DMS114 treated with DMSO at 0.1 percent for 48 hours (cell line): Measurements from ENCODE around the gene NSG1.

ENCODE experiments used
- DNase-seq: peaks from one replicate; lab custom pipeline; 2025; ENCODE audit not compliant: unreplicated experiment; lab: John Stamatoyannopoulos, UW

The NSG1 gene

DNA sequence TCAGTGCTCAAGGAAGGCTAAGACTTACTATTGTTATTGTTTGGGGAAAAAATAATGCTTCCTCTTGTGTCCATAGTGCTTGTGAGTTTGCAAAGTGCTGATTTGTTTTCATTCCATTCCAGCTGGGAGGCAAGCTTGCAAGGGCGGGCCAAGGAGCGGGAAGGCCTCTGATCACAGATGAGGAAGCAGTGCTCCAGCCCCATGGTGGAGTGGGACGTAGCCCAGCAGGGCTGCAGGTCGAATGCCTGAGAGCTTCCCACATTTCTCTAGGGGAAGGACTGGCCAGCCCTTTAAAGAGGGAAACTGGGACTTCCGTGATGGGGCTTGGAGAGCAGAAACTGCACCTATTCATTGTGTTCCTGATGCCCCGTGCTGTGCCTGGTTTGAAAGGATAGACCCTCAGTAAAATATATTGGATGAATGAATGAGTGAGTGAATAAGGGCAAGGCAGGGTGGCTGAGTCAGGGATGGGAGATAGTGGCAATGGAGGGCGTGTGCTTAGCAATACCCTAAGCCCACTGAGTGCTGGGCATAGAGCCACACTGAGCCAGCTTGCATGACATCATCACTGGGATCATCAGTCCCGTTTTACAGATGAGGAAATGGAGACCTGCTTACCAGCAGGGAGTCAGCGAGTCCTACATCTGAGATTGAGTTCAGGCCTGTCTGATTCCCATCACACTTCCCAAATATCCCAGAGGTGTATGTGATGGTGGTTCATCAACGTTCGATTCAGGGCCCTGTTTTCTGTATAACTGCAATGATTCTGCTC is 17.9 kb upstream of the NSG1 start:
- DNase-seq, result no peak

DNA sequence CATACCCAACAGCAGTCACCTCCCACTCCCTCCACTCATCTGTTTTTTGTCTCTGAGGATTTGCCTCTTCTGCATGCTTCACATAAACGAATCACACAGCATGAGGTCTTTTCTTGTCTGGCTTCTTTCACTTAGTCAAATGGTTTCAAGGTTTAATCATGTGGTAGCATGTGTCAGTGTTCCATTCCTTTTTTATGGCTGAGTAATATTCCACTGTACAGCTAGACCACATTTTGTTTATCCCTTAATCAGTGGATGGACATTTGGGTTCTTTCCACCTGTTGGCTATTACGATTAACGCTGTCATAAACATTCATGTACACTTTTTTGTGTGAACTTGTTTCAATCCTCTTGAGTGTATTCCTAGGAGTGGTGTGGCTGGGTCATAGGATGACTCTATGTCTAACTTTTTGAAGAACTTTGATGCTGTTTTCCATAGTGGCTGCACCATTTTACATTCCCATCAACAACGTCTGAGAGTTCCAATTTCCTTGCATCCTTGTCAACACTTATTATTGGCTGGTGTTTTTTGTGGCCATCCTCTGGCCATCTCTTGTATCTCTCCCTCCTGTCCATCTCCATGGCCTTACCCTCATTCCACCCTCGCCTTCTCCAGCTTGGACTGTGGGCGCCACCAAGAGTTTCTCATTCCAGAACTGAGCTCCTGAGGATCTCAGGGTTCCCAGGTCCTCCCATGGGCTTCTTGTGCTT is 12.4 kb upstream of the NSG1 start:
- DNase-seq, result no peak

DNA sequence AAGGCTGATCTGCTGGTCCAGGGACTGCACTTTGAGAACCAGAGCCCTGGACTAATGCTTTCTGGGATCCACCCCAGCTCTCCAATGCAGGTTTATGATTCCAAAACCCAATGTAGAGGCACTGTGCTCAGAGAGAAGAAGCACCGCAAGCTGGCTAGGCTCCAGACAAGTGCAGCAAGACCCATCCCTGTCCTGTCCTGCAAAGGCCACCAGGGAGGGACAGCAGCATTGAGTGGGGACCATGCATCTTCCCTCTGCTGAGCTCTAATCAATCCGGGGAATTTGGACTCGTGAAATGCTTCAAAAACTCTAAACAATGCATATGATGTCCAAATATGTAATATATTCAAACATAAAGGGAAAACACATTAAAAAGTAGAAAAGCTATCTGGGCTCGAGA is 10.8 kb upstream of the NSG1 start:
- no peak for DNase-seq

DNA sequence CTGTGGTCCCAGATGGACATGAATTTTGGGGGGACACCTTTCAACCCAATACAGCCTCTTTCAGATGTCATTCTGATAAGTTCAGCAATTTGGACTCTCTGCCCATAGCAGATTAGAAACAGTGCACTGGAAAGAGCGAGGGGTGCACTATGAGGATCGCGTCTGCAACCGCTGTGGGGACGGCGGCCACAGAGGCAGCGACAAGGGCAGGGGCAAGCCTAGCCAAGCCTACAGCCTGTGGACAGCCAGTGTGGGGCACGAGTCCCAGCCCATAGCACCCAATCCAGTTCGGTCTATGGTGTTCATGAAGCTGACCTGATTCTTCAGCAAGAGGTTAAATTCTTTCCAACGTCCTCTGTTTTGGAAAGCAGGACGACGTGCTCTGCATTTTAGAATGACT is 9.7 kb upstream of the NSG1 start:
- DNase-seq, result no peak

DNA sequence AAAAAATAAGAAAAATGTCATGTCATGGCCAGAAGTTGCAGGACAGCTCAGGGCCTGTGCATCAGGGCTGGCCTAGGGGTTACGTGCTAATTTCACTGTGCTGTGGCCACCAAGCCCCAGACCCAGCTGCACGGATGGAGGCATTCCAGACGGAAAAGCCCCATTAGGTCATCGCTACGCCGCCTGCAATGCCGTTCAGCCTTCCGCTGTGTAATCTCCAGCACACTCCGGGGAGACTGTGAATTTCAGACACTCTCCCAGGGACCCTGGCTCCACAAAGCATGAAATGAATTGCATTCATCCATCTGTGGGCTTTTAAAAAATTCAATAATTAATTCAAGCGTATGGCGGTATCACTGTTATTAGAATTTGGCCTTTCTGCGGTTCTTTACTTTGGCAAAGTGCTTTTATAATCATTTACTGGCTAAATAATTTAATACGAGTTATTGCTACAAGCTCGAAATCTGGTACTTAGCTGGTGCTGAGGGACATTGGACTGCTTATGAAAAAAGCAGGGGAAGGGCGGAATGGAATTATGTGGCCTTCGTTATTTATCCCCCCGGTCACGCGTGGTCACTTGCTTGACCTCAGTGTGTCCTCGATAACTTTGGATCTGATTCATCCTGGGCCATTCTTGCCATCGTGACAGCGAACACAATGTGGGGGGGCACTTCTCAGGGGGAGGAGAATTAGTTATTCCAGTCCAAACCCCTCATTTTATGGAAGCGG is 9.0 kb upstream of the NSG1 start:
- DNase-seq, result no peak

DNA sequence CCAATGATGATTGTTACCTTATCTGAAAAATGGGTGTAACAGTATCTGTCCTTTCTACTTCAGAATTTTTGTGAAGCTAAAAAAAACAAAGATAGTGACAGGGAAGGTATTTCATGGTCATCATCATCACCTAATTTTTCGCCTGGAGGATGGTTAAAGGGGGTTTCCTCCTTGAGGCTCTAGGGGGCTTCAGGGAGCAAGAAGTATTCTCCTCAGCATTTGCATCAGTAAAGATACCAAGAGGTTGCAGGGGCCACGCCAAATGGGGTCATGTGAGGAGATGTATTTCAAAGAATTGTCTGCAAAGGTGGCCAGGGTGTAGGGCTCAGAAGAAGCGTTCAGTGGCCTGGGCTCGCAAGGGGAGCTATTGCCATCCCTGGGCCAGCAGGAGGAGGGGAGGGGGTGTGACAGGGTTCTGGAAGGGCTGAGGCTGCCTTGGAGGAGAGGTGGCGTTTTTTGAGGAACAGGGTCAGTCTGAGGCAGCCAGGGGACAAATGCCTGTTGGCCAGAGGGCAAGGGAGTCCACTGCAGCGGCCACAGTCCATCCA is 7.3 kb upstream of the NSG1 start:
- DNase-seq, result no peak

DNA sequence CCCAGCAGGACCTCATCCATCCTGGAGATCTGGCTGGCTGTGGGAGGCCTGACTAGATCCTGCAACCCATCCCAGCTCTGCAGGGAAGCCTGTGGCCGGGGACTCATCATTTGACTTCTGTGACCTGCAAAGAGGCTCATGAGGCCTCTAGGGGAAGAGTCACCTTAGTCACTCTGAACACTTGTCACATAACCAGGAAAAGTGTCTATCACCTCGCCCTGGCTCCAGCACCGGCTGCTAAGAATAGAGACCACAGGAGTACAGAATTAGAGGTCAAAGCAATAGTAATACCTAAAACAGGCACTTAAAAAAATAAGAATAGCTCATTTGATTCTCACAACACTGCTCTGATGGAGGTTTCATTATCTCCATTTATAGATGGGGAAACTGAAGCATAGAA is 3.8 kb upstream of the NSG1 start:
- no peak for DNase-seq

DNA sequence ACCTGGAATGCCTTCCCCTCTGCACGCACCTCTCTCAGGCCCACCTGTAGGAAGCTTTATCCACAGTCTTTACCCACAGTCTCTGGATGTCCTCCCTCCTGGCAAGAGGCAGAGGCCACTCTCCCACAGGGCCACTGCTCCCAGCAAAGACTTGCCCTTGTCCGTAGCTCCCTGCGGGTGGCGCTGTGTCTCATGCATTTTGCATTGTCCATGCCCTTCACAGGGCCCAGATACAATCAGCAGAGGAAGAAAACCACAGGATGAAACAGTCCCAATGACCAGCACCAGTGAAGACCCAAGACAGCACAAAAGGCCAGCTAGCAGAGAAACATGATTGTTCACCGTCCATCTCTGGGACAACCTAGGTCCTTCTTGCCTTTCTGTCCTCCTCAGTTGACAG is 2.1 kb upstream of the NSG1 start:
- no peak for DNase-seq

DNA sequence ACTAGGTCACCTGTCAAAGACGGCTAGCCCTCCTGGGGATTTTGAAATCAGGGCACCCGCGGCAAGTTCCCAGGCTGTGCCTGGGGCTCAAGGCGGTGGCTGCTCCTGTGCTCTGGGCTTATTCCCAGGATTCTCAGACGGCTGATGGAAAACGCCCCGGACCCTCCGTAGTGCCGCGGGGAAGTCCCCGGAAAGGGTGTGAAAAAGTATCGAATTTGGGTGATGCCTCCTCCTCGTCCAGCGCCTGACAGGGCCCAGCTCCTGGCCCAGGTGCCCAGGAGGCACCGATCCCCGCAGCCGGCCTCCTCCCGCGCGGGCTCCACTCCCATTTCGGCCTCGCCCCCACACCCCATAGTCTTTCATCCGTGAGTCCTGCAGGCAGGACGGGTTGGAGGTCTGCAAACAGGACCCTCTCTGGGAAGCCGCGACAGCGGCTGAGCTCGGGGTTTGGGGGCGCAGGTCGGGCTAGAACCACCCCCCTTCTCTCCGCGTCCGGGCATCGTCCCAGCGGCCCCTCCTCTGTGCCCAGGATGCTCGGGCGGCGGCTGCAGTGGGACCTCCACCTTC is 1.1 kb upstream of the NSG1 start:
- no peak for DNase-seq

DNA sequence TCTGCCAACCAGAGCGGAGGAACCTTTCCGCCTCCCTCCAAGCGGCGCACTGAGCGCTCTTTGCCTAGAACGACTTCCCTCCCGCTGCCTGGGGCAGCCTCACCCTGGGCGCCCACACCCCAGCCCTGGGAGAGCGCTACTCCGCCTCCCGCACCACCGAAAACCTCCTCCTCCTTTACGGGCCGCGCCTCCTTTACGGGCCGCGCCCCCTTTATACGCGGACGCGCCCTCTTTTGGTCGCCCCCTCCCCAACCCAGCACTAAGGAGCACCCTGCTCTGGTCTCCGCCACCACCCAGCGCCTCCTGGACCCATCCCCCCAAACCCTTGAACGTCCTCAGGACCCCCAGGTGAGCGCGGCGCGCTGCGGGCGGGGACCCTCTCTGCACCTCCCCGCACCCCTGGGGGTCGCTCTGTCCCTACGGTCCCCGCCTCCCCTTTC is 586 bp upstream of the NSG1 start:
- no peak for DNase-seq

DNA sequence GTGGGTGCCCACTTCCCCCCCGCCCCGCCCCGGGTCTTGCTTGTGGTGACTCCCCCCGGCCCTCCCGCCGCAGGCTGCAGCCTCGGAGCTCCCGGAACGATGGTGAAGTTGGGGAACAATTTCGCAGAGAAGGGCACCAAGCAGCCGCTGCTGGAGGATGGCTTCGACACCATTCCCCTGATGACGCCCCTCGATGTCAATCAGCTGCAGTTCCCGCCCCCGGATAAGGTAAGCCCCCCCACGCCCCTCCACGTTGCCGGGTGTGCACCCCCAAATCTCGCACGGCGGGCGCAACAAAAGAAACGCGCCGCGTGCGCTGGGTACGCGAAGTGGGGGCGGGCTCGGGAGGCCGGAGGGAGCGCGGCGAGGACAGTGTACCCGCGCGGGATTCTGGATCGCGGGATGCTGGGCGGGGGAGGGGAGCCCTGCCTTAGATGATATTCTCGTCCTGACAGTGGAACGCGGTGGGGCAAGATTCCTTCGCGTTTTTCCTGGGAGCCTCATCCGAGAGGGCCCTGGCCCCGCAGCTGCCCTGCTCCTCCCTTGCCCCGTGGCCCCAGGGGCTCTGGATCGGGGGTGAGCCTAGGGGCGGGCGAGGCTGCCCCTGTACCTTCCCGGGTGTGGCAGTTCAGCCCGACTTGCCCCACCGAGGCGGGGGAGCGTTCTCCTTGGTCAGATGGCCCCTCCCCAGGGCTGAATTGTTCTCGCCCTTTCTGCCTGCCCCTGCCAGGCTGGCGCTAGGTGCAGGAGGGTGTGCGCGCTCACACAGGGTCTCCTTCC is 819 bp downstream of the NSG1 start:
- no peak for DNase-seq

DNA sequence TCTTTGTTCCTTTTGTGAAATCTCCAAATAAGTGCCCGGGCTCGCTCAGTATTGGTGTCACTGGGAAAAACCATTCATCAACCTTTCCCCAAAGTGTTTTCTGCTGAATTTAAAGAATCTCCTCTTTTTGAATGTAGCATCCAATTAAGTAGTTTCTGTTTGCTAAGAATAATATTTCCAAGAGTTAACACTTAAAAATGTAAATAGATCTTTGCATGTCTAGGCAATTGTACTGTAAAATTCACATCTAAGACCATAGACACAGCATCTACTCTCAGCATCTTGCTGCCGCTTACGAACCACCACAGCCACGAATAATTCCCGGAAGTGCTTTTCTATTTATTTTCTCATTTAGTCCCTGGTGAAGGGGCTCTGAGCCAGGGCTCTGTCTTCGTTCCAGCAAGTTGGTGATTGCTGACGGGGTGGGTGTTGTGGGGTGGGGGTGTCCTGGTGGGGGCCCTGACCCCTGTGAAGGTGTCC is 1.4 kb downstream of the NSG1 start:
- DNase-seq, result no peak

DNA sequence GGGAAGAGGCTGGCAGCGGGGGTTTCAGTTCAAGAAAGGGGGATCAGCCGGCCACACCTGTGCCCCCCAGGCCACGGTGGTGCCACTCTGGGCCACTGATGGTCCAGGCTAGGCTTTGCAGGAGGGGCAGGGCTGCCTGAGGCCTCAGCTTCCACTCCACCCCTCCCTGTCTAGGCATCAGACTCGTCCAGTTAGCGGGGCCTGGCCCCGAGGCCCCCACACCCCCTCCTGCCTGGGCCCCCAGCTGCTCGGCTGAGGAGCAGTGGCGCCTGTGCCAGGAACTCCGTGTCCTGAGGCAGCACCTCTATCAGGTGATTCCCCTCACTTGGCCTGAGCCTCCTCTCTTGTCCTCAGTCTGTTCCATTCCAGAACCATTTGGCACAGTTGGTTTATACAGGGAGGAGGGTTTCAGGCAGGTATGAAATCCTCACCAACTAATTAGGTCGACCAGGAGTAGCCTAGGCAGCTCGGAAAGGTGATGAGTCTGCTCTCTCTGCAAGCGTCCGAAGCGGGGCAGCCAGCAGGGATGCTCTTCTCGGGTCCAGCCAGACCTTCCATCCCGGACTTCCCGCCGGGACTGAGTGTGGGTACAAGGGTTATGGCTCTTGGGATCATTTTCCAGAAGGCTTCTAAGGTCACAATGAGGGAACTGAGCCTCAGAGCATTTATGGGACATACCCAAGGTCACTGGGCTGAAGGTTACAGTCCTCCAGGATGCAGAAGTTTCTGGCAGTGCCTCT is 2.1 kb downstream of the NSG1 start:
- DNase-seq, result no peak

DNA sequence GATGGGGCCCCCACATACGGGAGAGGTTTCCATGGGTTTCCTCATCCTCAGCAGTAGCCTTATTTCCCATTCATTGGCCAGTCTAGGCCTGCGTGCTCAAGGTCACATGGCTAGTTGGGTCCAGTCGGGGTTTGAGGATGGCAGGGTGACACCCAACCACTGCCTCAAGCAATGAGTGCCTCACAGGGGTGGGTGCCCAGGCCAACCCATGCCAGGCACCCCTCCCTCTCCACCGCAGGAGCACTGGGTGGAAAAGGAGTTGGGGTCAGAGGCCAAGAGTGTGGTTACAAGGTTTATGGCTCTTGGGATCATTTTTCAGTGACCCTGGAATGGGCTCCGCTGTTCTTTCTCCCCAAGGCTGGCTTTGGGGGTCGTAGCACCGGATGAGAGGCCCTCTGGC is 3.1 kb downstream of the NSG1 start:
- no peak for DNase-seq

DNA sequence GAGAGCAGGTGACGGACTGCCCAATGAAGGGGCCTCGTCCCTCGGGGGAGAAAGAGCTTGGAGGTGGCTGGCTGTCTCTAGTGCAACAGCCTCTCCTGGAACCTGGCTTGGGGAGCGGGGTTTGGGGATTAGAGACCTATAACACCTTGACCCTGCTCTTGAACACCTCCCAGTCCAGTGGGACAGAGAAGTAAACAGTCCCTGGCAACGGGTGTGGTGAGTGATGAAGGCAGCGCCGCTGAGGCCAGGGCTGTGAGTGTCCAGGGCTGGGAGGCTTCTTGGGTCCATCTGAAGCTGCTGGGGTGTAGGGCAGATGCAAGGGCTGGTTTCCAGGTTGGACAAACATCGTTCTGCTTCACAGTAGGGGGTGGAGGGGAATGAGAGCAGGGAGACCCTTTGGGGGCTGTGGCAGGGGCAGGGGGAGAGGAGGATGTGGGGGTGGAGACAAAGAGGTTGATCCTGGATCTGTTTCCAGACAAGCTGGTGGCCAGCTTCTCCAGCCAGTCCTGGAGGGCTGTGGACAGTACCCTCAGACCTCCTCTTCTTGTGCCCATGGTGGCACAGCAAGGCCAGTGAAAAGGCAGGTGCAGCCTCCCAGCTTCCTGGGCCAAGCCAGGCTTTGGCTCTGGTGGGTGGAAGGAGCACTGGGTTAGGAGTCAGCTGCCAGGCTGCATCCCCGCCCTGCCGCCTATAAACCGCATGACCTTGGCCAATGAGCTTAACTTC is 3.8 kb downstream of the NSG1 start:
- DNase-seq, result no peak

DNA sequence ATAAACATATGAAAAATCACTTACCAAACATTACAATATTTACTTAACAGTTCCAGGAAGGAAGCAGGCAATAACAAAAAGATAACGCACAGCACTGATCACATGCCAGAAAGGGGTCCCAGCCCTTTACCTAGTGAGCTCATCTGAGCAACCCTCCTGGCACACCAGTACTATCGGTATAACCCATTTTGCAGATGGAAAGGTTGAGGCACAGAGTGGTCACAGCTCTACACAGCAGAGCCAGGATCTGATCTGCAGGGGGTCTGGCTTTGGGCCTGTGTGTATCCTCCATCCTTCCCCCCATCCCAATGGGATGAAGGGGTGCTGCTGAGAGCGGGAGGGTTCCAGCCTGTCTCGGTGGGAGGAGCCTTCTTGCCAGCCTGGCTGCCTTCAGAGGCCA is 5.0 kb downstream of the NSG1 start:
- DNase-seq, result no peak

DNA sequence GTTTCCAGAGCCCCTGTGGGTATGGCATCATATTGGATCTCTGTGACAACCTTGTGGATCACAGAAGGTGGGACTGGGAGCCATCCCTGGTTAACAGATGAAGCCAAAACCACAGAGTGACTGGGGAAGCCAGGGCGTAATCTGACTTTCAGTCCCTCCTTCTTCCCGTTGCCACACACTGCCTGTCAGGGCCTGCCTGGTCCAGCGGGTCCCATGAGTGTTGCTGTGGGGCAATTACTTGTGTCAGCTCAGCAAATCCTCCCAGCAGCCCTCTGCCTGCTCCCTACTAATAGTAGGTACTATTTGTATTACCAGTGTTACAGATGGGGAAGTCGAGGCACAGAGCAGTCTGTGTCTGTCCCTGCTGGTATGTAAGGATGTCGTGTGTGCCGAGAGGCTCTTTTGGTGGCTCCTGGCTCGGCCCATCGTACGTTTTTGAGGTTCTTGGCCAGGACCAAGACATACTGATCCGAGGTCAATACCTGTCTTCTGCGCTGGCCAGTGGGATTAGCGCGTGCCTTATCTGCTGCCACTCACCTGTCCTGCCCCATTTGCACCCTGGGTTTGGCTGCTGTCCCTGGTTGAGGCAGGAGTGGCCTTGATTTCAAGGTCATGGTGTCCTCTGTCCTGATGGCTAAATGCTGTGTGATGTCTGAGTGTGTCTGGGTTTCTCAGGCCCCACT is 5.7 kb downstream of the NSG1 start:
- DNase-seq, result no peak

DNA sequence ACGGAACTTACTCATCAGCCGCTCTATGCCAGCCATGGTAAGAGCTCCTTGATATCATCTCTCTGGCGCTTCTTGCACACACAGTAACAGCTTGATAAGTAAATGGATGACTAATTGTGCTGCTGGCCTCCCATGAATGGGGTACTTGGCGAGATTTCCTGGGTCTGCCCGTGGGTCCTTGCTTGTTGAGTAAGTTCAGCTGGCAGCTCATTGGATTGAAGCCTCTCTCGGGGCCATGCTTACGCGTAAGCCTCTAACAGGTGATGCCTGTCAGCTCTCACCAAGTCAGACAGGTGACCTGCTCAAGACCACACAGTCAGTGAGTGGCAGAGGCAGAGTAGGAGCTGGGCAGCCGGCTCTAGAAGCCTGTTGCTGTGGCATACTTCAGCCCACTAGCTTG is 7.7 kb downstream of the NSG1 start:
- DNase-seq, result no peak

DNA sequence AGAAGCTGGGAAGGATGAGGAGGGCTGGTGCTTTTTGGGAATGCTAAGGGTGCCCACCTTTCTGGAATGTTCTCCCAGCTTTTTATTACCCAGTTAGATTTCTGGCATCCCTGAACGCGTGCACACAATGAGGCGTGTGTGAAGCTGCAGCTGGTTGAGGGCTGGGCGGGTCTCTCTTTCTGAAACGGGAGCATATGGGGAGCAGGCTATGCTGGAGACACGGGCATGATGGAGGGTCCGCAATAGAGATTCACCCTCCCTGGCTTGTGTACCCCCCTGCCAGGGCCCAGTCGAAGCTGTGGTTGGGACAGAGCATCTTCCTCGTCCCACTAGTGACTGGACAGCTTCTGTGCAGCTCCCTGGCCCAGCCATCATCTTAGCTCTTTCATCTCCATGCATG is 8.5 kb downstream of the NSG1 start:
- DNase-seq, result no peak
